ENCODE measurements around the gene PTPRG.
"Not testable (repeated sequence)": the region's sequence is repeated elsewhere in the genome, so short reads cannot be mapped to it uniquely, and the experiment has no call there.

The PTPRG gene

GRCh38 chr3:61561374-61562041 is at the start of gene PTPRG:
Gene PTPRG, plus strand, starts transcription at chr3:61561571. Its CDS starts 717 bp downstream, at chr3:61562288.
- DNase-seq: peak in 49 of 51 donors; percentile 6 to 84 (median 53)

- no peak for DNase-seq
Observed at GRCh38 chr3:61518590-61518989, 42.8 kb upstream of the PTPRG start.

- DNase-seq: no peak
Observed at GRCh38 chr3:61520966-61521628, 40.3 kb upstream of the PTPRG start.

- no peak for DNase-seq
Observed at GRCh38 chr3:61522060-61522459, 39.3 kb upstream of the PTPRG start.

GRCh38 chr3:61522626-61523025 is 38.7 kb upstream of the PTPRG start:
- no peak for DNase-seq

GRCh38 chr3:61524933-61525332 is 36.4 kb upstream of the PTPRG start:
- no peak for DNase-seq

- no peak for DNase-seq
Observed at GRCh38 chr3:61526308-61526707, 35.1 kb upstream of the PTPRG start.

GRCh38 chr3:61527011-61527410 is 34.4 kb upstream of the PTPRG start:
- DNase-seq: no peak

- peak in 2 of 51 donors; percentile 1 to 33 for DNase-seq
Observed at GRCh38 chr3:61530355-61530754, 31.0 kb upstream of the PTPRG start.

GRCh38 chr3:61531528-61531927 is 29.8 kb upstream of the PTPRG start:
- no peak for DNase-seq

- no peak for DNase-seq
Observed at GRCh38 chr3:61532739-61533500, 28.5 kb upstream of the PTPRG start.

- DNase-seq: no peak
Observed at GRCh38 chr3:61535826-61536225, 25.5 kb upstream of the PTPRG start.

- no peak for DNase-seq
Observed at GRCh38 chr3:61537366-61537765, 24.0 kb upstream of the PTPRG start.

- no peak for DNase-seq
Observed at GRCh38 chr3:61538486-61538885, 22.9 kb upstream of the PTPRG start.

- DNase-seq: no peak
Observed at GRCh38 chr3:61541694-61542093, 19.7 kb upstream of the PTPRG start.

GRCh38 chr3:61545716-61546115 is 15.7 kb upstream of the PTPRG start:
- DNase-seq: no peak

GRCh38 chr3:61547625-61548024 is 13.7 kb upstream of the PTPRG start:
- no peak for DNase-seq

GRCh38 chr3:61552704-61553103 is 8.7 kb upstream of the PTPRG start:
- not testable (repeated sequence) for DNase-seq

- no peak for DNase-seq
Observed at GRCh38 chr3:61559136-61559731, 2.1 kb upstream of the PTPRG start.

- DNase-seq: peak in 42 of 51 donors; percentile 8 to 77 (median 39)
Observed at GRCh38 chr3:61560517-61561373, 626 bp upstream of the PTPRG start.

All from hypothalamus (tissue), 51 donors.